Uterus (tissue), 4 donors: ENCODE measurements around the gene ACBD6. TPM values are rescaled to one million over a fixed set of nuclear protein-coding genes. Genes with fewer than 3 reads are reported as not detected.

Experiments used
- DNase-seq, 2 donors: peaks; one replicate each; pipeline ENCODE4 v3.0.0-alpha.2; 2019 to 2020
- H3K27ac ChIP-seq, 2 donors: fragments of 200-600 bp; sonication (generic); 1 replicate in 1 of 2; 2 replicates in 1 of 2; pipeline ENCODE4 v1.5.1; 2016 to 2018
- H3K27me3 ChIP-seq, 2 donors: fragments of 200-600 bp; sonication (generic); one replicate each; pipeline ENCODE4 v1.5.1; 2018 to 2019; ENCODE audit warnings: control low read depth in 1 of 2
- H3K36me3 ChIP-seq, 2 donors: fragments of 200-600 bp; sonication (generic); one replicate each; pipeline ENCODE4 v1.5.1; 2019; ENCODE audit warnings: control low read depth in 1 of 2
- H3K4me1 ChIP-seq, 2 donors: fragments of 200-600 bp; sonication (generic); one replicate each; pipeline ENCODE4 v1.5.1; 2018 to 2019; ENCODE audit warnings: control low read depth in 1 of 2
- H3K4me3 ChIP-seq, 2 donors: fragments of 200-600 bp; sonication (generic); 1 replicate in 1 of 2; 2 replicates in 1 of 2; pipeline ENCODE4 v1.5.1; 2018 to 2019; ENCODE audit warnings: mild to moderate bottlenecking in 1 of 2
- H3K9me3 ChIP-seq, 2 donors: fragments of 200-600 bp; sonication (generic); one replicate each; pipeline ENCODE4 v1.5.1; 2019; ENCODE audit warnings: control low read depth in 1 of 2
- CTCF ChIP-seq, 4 experiments: fragments of 200-600 bp in 2 of 4; fragments of 450-650 bp in 2 of 4; sonication (generic) in 2 of 4; IDR thresholded peaks; one replicate each; pipeline ENCODE4 v1.5.1; 2016 to 2019; ENCODE audit warnings: antibody characterized with exemption in 4 of 4, mild to moderate bottlenecking in 2 of 4, moderate library complexity in 1 of 4
- POLR2A ChIP-seq, 2 donors: fragments of 450-650 bp; IDR thresholded peaks; one replicate each; pipeline ENCODE4 v1.6.1; 2016; ENCODE audit warnings: antibody characterized with exemption in 2 of 2, mild to moderate bottlenecking in 1 of 2, moderate library complexity in 1 of 2
- intact Hi-C: fragments of 100-400 bp; cut with DNase I; formaldehyde crosslinking; loops from one replicate; pipeline ENCODE4 v1.15.1; 2023; ENCODE audit warnings: low total_unique reads
- total RNA-seq, 4 donors: library from RNA; depleted of rRNA in 3 of 4; stranded (reverse); fragments of >200 nt in 3 of 4; gene quantifications; one replicate each; pipeline versions ENCODE4 v1.1.0 to v1.2.4, GENCODE V29; 2014 to 2023
- donor health status: DM: yes; HTN: yes; CAD: no.

Gene ACBD6
- total RNA-seq, 4 donors from 2014 or later = 22.1 to 54.7 (median 39.6) TPM

GRCh38 chr1:180392427-180393145 lies 109.8 kb downstream of the ACBD6 start:
- Histone ChIP-seq H3K4me1 (no peaks in the 10 kb centered on the region), H3K9me3 (no peaks in the 10 kb centered on the region), H3K4me3 (no peak overlapping the region), H3K27me3 (no peaks in the 10 kb centered on the region), H3K36me3 (no peaks in the 10 kb centered on the region), H3K27ac (no peak overlapping the region)
- TF ChIP-seq CTCF (IDR thresholded peaks at IDR 0.05) = no peak
- no peak for TF ChIP-seq POLR2A (IDR thresholded peaks at IDR 0.05)
- DNase-seq = no peak
- intact Hi-C loops = no loop called here

GRCh38 chr1:180392020-180392419 lies 110.4 kb downstream of the ACBD6 start:
- H3K4me3 ChIP-seq = no peak overlapping the region
- H3K9me3 ChIP-seq = no peaks in the 10 kb centered on the region
- no peaks in the 10 kb centered on the region for H3K36me3 ChIP-seq
- H3K27me3 ChIP-seq = no peaks in the 10 kb centered on the region
- H3K27ac ChIP-seq = no peak overlapping the region
- DNase-seq = no peak
- intact Hi-C loops = no loop called here
- H3K4me1 ChIP-seq = no peaks in the 10 kb centered on the region
- TF ChIP-seq CTCF (IDR thresholded peaks at IDR 0.05) = no peak
- no peak for TF ChIP-seq POLR2A (IDR thresholded peaks at IDR 0.05)

- peaks cover 0 to 6% of the 10 kb centered on the region in 2 donors for H3K9me3 ChIP-seq
- intact Hi-C loops = no loop called here
- H3K27ac ChIP-seq = no peak overlapping the region
- H3K36me3 ChIP-seq = no peaks in the 10 kb centered on the region
- no peak for TF ChIP-seq POLR2A (IDR thresholded peaks at IDR 0.05)
- no peak for TF ChIP-seq CTCF (IDR thresholded peaks at IDR 0.05)
- no peaks in the 10 kb centered on the region for H3K4me1 ChIP-seq
- no peaks in the 10 kb centered on the region for H3K27me3 ChIP-seq
- no peak overlapping the region for H3K4me3 ChIP-seq
- no peak for DNase-seq
These were observed 115.0 kb downstream of the ACBD6 start for GRCh38 chr1:180387413-180387812.

GRCh38 chr1:180386745-180387367 lies 115.5 kb downstream of the ACBD6 start:
- Histone ChIP-seq H3K4me3 (no peak overlapping the region), H3K9me3 (peaks cover 0 to 6% of the 10 kb centered on the region in 2 donors), H3K27me3 (no peaks in the 10 kb centered on the region), H3K4me1 (no peaks in the 10 kb centered on the region), H3K36me3 (no peaks in the 10 kb centered on the region), H3K27ac (no peak overlapping the region)
- TF ChIP-seq CTCF (IDR thresholded peaks at IDR 0.05) (no peak), POLR2A (IDR thresholded peaks at IDR 0.05) (no peak)
- intact Hi-C loops = no loop called here
- no peak for DNase-seq

GRCh38 chr1:180385144-180385543 lies 117.2 kb downstream of the ACBD6 start:
- Histone ChIP-seq H3K9me3 (peaks cover 0 to 16% of the 10 kb centered on the region in 2 donors), H3K27me3 (no peaks in the 10 kb centered on the region)
- intact Hi-C loops = no loop called here

More at GRCh38 chr1:180385144-180385543, 117.2 kb downstream of the ACBD6 start:
- H3K27ac ChIP-seq = no peak overlapping the region
- H3K36me3 ChIP-seq = no peaks in the 10 kb centered on the region
- no peaks in the 10 kb centered on the region for H3K4me1 ChIP-seq
- TF ChIP-seq POLR2A (IDR thresholded peaks at IDR 0.05) (no peak), CTCF (IDR thresholded peaks at IDR 0.05) (no peak)
- no peak overlapping the region for H3K4me3 ChIP-seq
- no peak for DNase-seq
